Osteocyte (in vitro differentiated cells): Measurements from ENCODE around the gene AGTR1. TPM values are rescaled to one million over a fixed set of nuclear protein-coding genes. Genes with fewer than 3 reads are reported as not detected.

Source experiments
- DNase-seq: peaks from one replicate; pipeline ENCODE4 v3.0.0; 2021; ENCODE audit warnings: mixed read lengths; ENCODE audit not compliant: unreplicated experiment; ENCODE audit errors: extremely low spot score
- H3K27ac Mint-ChIP-seq: one replicate; pipeline ENCODE4 v1.8.0; 2021; ENCODE audit warnings: mild to moderate bottlenecking, mixed read lengths; ENCODE audit not compliant: unreplicated experiment
- H3K27me3 Mint-ChIP-seq: one replicate; pipeline ENCODE4 v1.8.0; 2021; ENCODE audit warnings: mixed read lengths; ENCODE audit not compliant: unreplicated experiment
- H3K36me3 Mint-ChIP-seq: one replicate; pipeline ENCODE4 v1.8.0; 2021; ENCODE audit warnings: mixed read lengths; ENCODE audit not compliant: unreplicated experiment
- H3K4me1 Mint-ChIP-seq: one replicate; pipeline ENCODE4 v1.8.0; 2021; ENCODE audit warnings: mixed read lengths; ENCODE audit not compliant: unreplicated experiment
- H3K4me3 Mint-ChIP-seq: one replicate; pipeline ENCODE4 v1.8.0; 2021; ENCODE audit warnings: mild to moderate bottlenecking, moderate library complexity, mixed read lengths; ENCODE audit not compliant: unreplicated experiment
- H3K9me3 Mint-ChIP-seq: one replicate; pipeline ENCODE4 v1.8.0; 2021; ENCODE audit warnings: mixed read lengths; ENCODE audit not compliant: unreplicated experiment
- total RNA-seq: library from RNA; stranded (reverse); gene quantifications from 2 replicates; pipeline ENCODE4 v1.2.1, GENCODE V29; 2021
- TF ChIP-seq, protein P1 (sequence below): fragments of 200-600 bp; sonication (generic); IDR thresholded peaks from 2 replicates; pipeline ENCODE4 v1.5.0; 2021; ENCODE audit warnings: antibody characterized with exemption, mild to moderate bottlenecking, moderate library complexity

Gene AGTR1
- total RNA-seq, 1 donor from 2014 or later = 2.0 TPM

DNA sequence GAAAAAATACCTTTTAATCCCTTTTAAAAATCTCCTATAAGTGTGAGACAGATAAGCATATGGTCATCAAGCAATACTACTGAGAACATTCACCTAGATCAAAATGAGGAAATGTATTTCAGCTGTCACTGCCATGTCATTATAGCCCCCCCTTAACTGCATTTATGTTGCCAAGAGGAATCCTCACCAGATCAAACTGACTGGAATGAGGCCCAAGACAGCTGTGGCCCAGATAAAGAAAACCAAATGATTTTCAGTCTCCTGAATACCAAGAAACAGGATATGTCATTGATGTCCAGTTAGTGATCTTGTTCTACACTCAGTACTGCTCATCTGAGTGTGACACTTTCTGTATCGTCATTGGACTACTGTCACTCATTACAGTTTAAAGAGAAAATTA, 94.8 kb downstream of the AGTR1 start:
- Mint-ChIP-seq H3K27ac (no peak overlapping the region), H3K4me1 (peaks cover 45% of the 10 kb centered on the region)
- TF ChIP-seq, protein P1, sequence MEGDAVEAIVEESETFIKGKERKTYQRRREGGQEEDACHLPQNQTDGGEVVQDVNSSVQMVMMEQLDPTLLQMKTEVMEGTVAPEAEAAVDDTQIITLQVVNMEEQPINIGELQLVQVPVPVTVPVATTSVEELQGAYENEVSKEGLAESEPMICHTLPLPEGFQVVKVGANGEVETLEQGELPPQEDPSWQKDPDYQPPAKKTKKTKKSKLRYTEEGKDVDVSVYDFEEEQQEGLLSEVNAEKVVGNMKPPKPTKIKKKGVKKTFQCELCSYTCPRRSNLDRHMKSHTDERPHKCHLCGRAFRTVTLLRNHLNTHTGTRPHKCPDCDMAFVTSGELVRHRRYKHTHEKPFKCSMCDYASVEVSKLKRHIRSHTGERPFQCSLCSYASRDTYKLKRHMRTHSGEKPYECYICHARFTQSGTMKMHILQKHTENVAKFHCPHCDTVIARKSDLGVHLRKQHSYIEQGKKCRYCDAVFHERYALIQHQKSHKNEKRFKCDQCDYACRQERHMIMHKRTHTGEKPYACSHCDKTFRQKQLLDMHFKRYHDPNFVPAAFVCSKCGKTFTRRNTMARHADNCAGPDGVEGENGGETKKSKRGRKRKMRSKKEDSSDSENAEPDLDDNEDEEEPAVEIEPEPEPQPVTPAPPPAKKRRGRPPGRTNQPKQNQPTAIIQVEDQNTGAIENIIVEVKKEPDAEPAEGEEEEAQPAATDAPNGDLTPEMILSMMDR = no peak

More for the DNA sequence above, 94.8 kb downstream of the AGTR1 start:
- no peak overlapping the region for H3K4me3 Mint-ChIP-seq
- peaks cover 14% of the 10 kb centered on the region for H3K27me3 Mint-ChIP-seq
- no peaks in the 10 kb centered on the region for H3K36me3 Mint-ChIP-seq
- DNase-seq = no peak
- no peaks in the 10 kb centered on the region for H3K9me3 Mint-ChIP-seq

Other genes with a start within 250 kb of the AGTR1 start
- gene CPB1, start 129.9 kb downstream of the AGTR1 start, total RNA-seq = not detected in 2 replicates
- not detected in 2 replicates for gene CPA3, start 167.4 kb downstream of the AGTR1 start, total RNA-seq